A172 (cell line): Measurements from ENCODE around the gene SAMD14. TPM values are rescaled to one million over a fixed set of nuclear protein-coding genes. Genes with fewer than 3 reads are reported as not detected.

Source experiments
- total RNA-seq: library from RNA; depleted of rRNA; stranded (reverse); fragments of >200 nt; shearing (Covaris generic); gene quantifications from 2 replicates; pipeline ENCODE4 v1.2.3, GENCODE V29; 2014; rRNA removed

Gene SAMD14
- total RNA-seq, 1 experiment from 2014 or later, result 0.62 TPM

Other genes with a start within 250 kb of the SAMD14 start
- 1.7 and 2.5 TPM in 2 replicates for gene DLX4, start 161.0 kb downstream of the SAMD14 start, total RNA-seq
- gene DLX3, start 134.9 kb downstream of the SAMD14 start, total RNA-seq, result not detected in 2 replicates
- 839 and 951 TPM in 2 replicates for gene ITGA3, start 74.0 kb downstream of the SAMD14 start, total RNA-seq
- 13.7 and 13.9 TPM in 2 replicates for gene PDK2, start 34.8 kb downstream of the SAMD14 start, total RNA-seq
- gene PPP1R9B, start 20.5 kb upstream of the SAMD14 start, total RNA-seq, result 19.1 and 35.5 TPM in 2 replicates
- gene SGCA, start 35.8 kb upstream of the SAMD14 start, total RNA-seq, result 0.22 and 9.3 TPM in 2 replicates
- gene COL1A1, start 71.5 kb upstream of the SAMD14 start, total RNA-seq, result 6.2 and 15.7 TPM in 2 replicates
- 5.2 and 6.6 TPM in 2 replicates for gene TMEM92, start 144.3 kb upstream of the SAMD14 start, total RNA-seq
- 49.0 and 51.0 TPM in 2 replicates for gene XYLT2, start 216.0 kb upstream of the SAMD14 start, total RNA-seq
- 109 and 138 TPM in 2 replicates for gene MRPL27, start 243.0 kb upstream of the SAMD14 start, total RNA-seq
- gene EME1, start 243.1 kb upstream of the SAMD14 start, total RNA-seq, result 12.8 and 15.8 TPM in 2 replicates